T-helper 2 cell (primary cell): Measurements from ENCODE around the gene KPRP.

Experiments
- DNase-seq, 5 experiments: peaks; one replicate each; pipeline versions ENCODE4 v3.0.0 to v3.0.0-alpha.2; 2012 to 2022

The KPRP gene

GRCh38 chr1:152776361-152776760 is 18.5 kb downstream of the KPRP start:
- no peak for DNase-seq

- no peak for DNase-seq
Measured at GRCh38 chr1:152777510-152778137, 19.8 kb downstream of the KPRP start.

- DNase-seq = no peak
Measured at GRCh38 chr1:152783095-152783494, 25.3 kb downstream of the KPRP start.

- DNase-seq = no peak
Measured at GRCh38 chr1:152786077-152786476, 28.3 kb downstream of the KPRP start, which contains the start of gene LCE1E. Gene LCE1E (plus strand): TSS chr1:152786257. CDS start chr1:152787300, 1,043 bp downstream.

GRCh38 chr1:152795686-152796085 is 37.9 kb downstream of the KPRP start:
- no peak for DNase-seq

- DNase-seq = no peak
Measured at GRCh38 chr1:152796421-152796820, 38.6 kb downstream of the KPRP start, which contains the start of gene LCE1D. Gene LCE1D (plus strand): TSS chr1:152796721. CDS start chr1:152797795, 1,074 bp downstream.

GRCh38 chr1:152801333-152801732 is 43.5 kb downstream of the KPRP start:
- DNase-seq = no peak

- no peak for DNase-seq
Measured at GRCh38 chr1:152806576-152806975, 48.8 kb downstream of the KPRP start, which contains the start of gene LCE1C. Gene LCE1C (minus strand): TSS chr1:152806651. CDS start chr1:152805478, 1,173 bp downstream.

- no peak for DNase-seq
Measured at GRCh38 chr1:152811050-152811449, 53.2 kb downstream of the KPRP start.
